Measurements from ENCODE around the gene CNR1. TPM values are rescaled to one million over a fixed set of nuclear protein-coding genes. Genes with fewer than 3 reads are reported as not detected.

The CNR1 gene
- total and polyA plus RNA-seq, 5 donors = 0.40 to 1.1 (median 0.59) TPM

GRCh38 chr6:88168362-88168761, 2.2 kb upstream of the CNR1 start:
- Histone ChIP-seq H3K4me1 (ENCODE audit: control insufficient read depth, insufficient read depth, low read length) (peaks cover 2% of the 10 kb centered on the region), H3K4me3 (ENCODE audit: low read length) (no peak overlapping the region), H3K9me3 (ENCODE audit: control insufficient read depth, low read length) (no peaks in the 10 kb centered on the region), H3K27ac (ENCODE audit: low read length) (no peak overlapping the region), H3K27me3 (ENCODE audit: control insufficient read depth, insufficient read depth) (no peaks in the 10 kb centered on the region)
- DNase-seq (no peak), ATAC-seq (no peak)
- intact Hi-C loops (cut with DNase I) = no loop called here
- WGBS = 65% methylated on average over 3 of the region's 3 CpGs

GRCh38 chr6:88167352-88167937, 1.3 kb upstream of the CNR1 start:
- peaks cover 2% of the 10 kb centered on the region for H3K4me1 ChIP-seq (ENCODE audit: control insufficient read depth, insufficient read depth, low read length)
- intact Hi-C loops (cut with DNase I) = no loop called here
- peak overlapping the region; percentile 62 for H3K4me3 ChIP-seq (ENCODE audit: low read length)
- WGBS = 4% methylated on average over 40 of the region's 40 CpGs
- no peaks in the 10 kb centered on the region for H3K27me3 ChIP-seq (ENCODE audit: control insufficient read depth, insufficient read depth)
- H3K9me3 ChIP-seq (ENCODE audit: control insufficient read depth, low read length) = no peaks in the 10 kb centered on the region
- DNase-seq (peak in 2 of 3 donors; percentile 40 to 41), ATAC-seq (no peak)
- H3K27ac ChIP-seq (ENCODE audit: low read length) = no peak overlapping the region

GRCh38 chr6:88166493-88167351, 575 bp upstream of the CNR1 start:
- no peaks in the 10 kb centered on the region for H3K27me3 ChIP-seq (ENCODE audit: control insufficient read depth, insufficient read depth)
- intact Hi-C loops (cut with DNase I) = no loop called here

GRCh38 chr6:88165087-88165843, 882 bp downstream of the CNR1 start:
- no peak overlapping the region for H3K27ac ChIP-seq (ENCODE audit: low read length)

More at GRCh38 chr6:88166493-88167351, 575 bp upstream of the CNR1 start:
- Histone ChIP-seq H3K4me1 (ENCODE audit: control insufficient read depth, insufficient read depth, low read length) (peaks cover 2% of the 10 kb centered on the region), H3K4me3 (ENCODE audit: low read length) (peak overlapping the region; percentile 62), H3K9me3 (ENCODE audit: control insufficient read depth, low read length) (no peaks in the 10 kb centered on the region), H3K27ac (ENCODE audit: low read length) (no peak overlapping the region)
- ATAC-seq (peak; percentile 42 to 75), DNase-seq (peak; percentile 38 to 66 (median 55))
- WGBS = under 1% methylated on average over 103 of the region's 103 CpGs

GRCh38 chr6:88164061-88164460, 2.1 kb downstream of the CNR1 start:
- ATAC-seq = no peak
- intact Hi-C loops (cut with DNase I) = no loop called here
- Histone ChIP-seq H3K27ac (ENCODE audit: low read length) (no peak overlapping the region), H3K4me3 (ENCODE audit: low read length) (no peak overlapping the region), H3K27me3 (ENCODE audit: control insufficient read depth, insufficient read depth) (no peaks in the 10 kb centered on the region), H3K9me3 (ENCODE audit: control insufficient read depth, low read length) (no peaks in the 10 kb centered on the region), H3K4me1 (ENCODE audit: control insufficient read depth, insufficient read depth, low read length) (peaks cover 2% of the 10 kb centered on the region)
- DNase-seq = no peak
- 73% methylated on average over 4 of the region's 4 CpGs for WGBS

More at GRCh38 chr6:88165087-88165843, 882 bp downstream of the CNR1 start:
- Histone ChIP-seq H3K4me1 (ENCODE audit: control insufficient read depth, insufficient read depth, low read length) (peaks cover 2% of the 10 kb centered on the region), H3K9me3 (ENCODE audit: control insufficient read depth, low read length) (no peaks in the 10 kb centered on the region), H3K4me3 (ENCODE audit: low read length) (peak overlapping the region; percentile 62), H3K27me3 (ENCODE audit: control insufficient read depth, insufficient read depth) (no peaks in the 10 kb centered on the region)
- DNase-seq (no peak), ATAC-seq (peak in 1 of 2 donors; percentile 5)
- intact Hi-C loops (cut with DNase I) = no loop called here
- 8% methylated on average over 18 of the region's 18 CpGs for WGBS

- intact Hi-C loops (cut with DNase I) = no loop called here
- H3K27me3 ChIP-seq (ENCODE audit: control insufficient read depth, insufficient read depth) = no peaks in the 10 kb centered on the region
- no peaks in the 10 kb centered on the region for H3K9me3 ChIP-seq (ENCODE audit: control insufficient read depth, low read length)
- DNase-seq (no peak), ATAC-seq (no peak)
- WGBS = 76% methylated on average over 1 of the region's 1 CpG
- H3K27ac ChIP-seq (ENCODE audit: low read length) = no peak overlapping the region
- peaks cover 2% of the 10 kb centered on the region for H3K4me1 ChIP-seq (ENCODE audit: control insufficient read depth, insufficient read depth, low read length)
- no peak overlapping the region for H3K4me3 ChIP-seq (ENCODE audit: low read length)
Observed at GRCh38 chr6:88163616-88164015, 2.5 kb downstream of the CNR1 start.

GRCh38 chr6:88161940-88162339, 4.2 kb downstream of the CNR1 start:
- no peak overlapping the region for H3K4me3 ChIP-seq (ENCODE audit: low read length)
- WGBS = 49% methylated on average over 4 of the region's 4 CpGs
- DNase-seq (no peak), ATAC-seq (no peak)
- no peaks in the 10 kb centered on the region for H3K27me3 ChIP-seq (ENCODE audit: control insufficient read depth, insufficient read depth)
- H3K27ac ChIP-seq (ENCODE audit: low read length) = no peak overlapping the region
- H3K9me3 ChIP-seq (ENCODE audit: control insufficient read depth, low read length) = no peaks in the 10 kb centered on the region
- intact Hi-C loops (cut with DNase I) = no loop called here
- H3K4me1 ChIP-seq (ENCODE audit: control insufficient read depth, insufficient read depth, low read length) = peaks cover 2% of the 10 kb centered on the region

GRCh38 chr6:88157106-88157505, 9.0 kb downstream of the CNR1 start:
- no peak for ATAC-seq
- WGBS = 67% methylated on average over 4 of the region's 4 CpGs
- no peaks in the 10 kb centered on the region for H3K4me1 ChIP-seq (ENCODE audit: control insufficient read depth, insufficient read depth, low read length)
- no peak overlapping the region for H3K27ac ChIP-seq (ENCODE audit: low read length)
- DNase-seq = no peak
- intact Hi-C loops (cut with DNase I) = no loop called here
- no peaks in the 10 kb centered on the region for H3K27me3 ChIP-seq (ENCODE audit: control insufficient read depth, insufficient read depth)
- no peak overlapping the region for H3K4me3 ChIP-seq (ENCODE audit: low read length)
- no peaks in the 10 kb centered on the region for H3K9me3 ChIP-seq (ENCODE audit: control insufficient read depth, low read length)

- no peak for DNase-seq
- H3K4me1 ChIP-seq (ENCODE audit: control insufficient read depth, insufficient read depth, low read length) = no peaks in the 10 kb centered on the region
- H3K9me3 ChIP-seq (ENCODE audit: control insufficient read depth, low read length) = no peaks in the 10 kb centered on the region
- no peak overlapping the region for H3K27ac ChIP-seq (ENCODE audit: low read length)
- intact Hi-C loops (cut with DNase I) = no loop called here
- no peak for ATAC-seq
- WGBS = 83% methylated on average over 6 of the region's 6 CpGs
- H3K27me3 ChIP-seq (ENCODE audit: control insufficient read depth, insufficient read depth) = no peaks in the 10 kb centered on the region
- H3K4me3 ChIP-seq (ENCODE audit: low read length) = no peak overlapping the region
Observed at GRCh38 chr6:88145298-88145963, 20.7 kb downstream of the CNR1 start.

- no peak for ATAC-seq
- intact Hi-C loops (cut with DNase I) = no loop called here
- no peaks in the 10 kb centered on the region for H3K27me3 ChIP-seq (ENCODE audit: control insufficient read depth, insufficient read depth)
- H3K27ac ChIP-seq (ENCODE audit: low read length) = no peak overlapping the region
- H3K4me3 ChIP-seq (ENCODE audit: low read length) = no peak overlapping the region
- WGBS = 91% methylated on average over 20 of the region's 20 CpGs
- H3K9me3 ChIP-seq (ENCODE audit: control insufficient read depth, low read length) = no peaks in the 10 kb centered on the region
- DNase-seq = no peak
- no peaks in the 10 kb centered on the region for H3K4me1 ChIP-seq (ENCODE audit: control insufficient read depth, insufficient read depth, low read length)
Observed at GRCh38 chr6:88144637-88145297, 21.4 kb downstream of the CNR1 start.

All from right cardiac atrium (tissue), 5 donors.